Fibroblast of mammary gland (primary cell): Measurements from ENCODE around the gene AFF3.

Experiments used
- DNase-seq: peaks from one replicate; pipeline ENCODE4 v3.0.0-alpha.2; 2010; ENCODE audit warnings: low read depth
- H3K4me3 ChIP-seq: 2 replicates; pipeline ENCODE4 v1.5.1; 2011; ENCODE audit warnings: low read depth, mild to moderate bottlenecking, low read length, moderate library complexity; ENCODE audit not compliant: control insufficient read depth
- TF ChIP-seq, protein P1 (sequence below): conservative IDR thresholded peaks from 2 replicates; pipeline ENCODE4 v1.5.1; 2011; ENCODE audit warnings: low read depth, low read length, inconsistent platforms; ENCODE audit not compliant: control insufficient read depth, insufficient read depth

The AFF3 gene

DNA sequence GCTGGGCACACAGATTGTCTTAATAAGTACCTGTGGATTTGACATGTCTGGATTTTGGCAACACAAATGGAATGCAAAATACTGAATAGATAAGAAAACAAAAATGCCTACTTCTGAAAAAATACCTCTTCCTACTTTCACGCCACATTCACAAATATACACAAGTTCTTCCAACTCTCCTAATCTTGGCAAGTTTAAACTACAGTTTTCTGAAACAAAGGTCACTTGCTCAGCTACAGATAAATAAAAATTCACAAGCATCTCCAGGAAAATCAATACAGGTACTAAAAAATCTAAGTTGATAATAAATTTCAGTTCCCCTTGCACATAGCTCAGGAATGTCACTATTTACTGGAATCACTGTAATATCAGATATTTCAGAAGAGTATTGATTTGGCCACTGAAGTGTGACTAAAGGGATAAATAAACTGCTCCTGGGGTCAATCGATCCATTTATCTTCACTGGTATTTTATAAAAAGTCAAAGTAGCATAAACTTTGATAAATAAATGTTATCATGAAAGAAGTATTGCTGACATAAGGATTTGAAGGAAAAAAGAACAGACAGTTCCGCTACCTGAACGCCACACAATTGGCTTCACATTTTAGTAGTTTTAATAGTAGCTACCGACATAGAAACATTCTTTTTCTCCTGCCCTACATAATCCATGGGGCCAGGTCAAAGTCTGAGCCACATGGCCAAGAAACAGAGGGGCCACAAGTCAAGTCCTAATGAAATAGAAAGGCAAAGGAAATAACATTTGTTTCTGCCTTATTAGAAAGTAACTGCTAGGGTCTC, 243.1 kb downstream of the AFF3 start:
- H3K4me3 ChIP-seq, result no peak overlapping the region
- no peak for DNase-seq
- TF ChIP-seq, protein P1, sequence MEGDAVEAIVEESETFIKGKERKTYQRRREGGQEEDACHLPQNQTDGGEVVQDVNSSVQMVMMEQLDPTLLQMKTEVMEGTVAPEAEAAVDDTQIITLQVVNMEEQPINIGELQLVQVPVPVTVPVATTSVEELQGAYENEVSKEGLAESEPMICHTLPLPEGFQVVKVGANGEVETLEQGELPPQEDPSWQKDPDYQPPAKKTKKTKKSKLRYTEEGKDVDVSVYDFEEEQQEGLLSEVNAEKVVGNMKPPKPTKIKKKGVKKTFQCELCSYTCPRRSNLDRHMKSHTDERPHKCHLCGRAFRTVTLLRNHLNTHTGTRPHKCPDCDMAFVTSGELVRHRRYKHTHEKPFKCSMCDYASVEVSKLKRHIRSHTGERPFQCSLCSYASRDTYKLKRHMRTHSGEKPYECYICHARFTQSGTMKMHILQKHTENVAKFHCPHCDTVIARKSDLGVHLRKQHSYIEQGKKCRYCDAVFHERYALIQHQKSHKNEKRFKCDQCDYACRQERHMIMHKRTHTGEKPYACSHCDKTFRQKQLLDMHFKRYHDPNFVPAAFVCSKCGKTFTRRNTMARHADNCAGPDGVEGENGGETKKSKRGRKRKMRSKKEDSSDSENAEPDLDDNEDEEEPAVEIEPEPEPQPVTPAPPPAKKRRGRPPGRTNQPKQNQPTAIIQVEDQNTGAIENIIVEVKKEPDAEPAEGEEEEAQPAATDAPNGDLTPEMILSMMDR, result no peak

DNA sequence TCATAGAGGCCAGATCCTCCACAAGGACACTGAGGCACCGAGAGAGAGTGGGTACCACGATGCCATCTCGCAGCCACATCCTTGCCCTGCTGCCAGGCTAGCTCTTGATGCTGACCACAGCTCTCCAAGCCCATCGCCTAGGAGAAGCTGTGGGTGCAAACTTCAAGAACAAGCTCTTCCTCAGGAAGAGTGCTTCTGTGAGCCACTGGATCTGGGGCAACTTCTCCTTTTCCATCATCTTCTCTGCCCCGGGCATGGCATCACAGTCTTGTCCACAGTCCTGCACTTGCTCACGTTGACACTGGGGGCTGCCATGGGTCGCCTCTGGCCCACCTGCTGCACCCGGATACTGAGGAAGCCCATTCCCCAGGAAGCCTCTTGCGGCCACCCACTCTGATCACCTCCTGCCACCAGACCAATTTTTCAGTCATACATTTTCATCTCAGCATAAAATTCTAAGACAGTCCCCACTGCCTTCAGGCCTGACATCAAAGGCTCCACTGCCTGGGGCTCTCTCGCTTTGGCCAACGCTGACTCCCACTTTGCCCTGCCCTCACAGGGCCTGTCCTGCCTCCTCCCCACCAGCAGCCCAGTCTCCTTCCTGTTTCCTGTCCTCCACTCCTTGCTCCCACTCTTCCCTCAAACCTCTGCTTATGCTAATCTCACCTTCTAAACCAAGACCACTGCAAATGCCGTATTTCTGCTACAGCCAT, 243.9 kb downstream of the AFF3 start:
- H3K4me3 ChIP-seq, result no peak overlapping the region
- TF ChIP-seq, protein P1, result no peak
- no peak for DNase-seq

DNA sequence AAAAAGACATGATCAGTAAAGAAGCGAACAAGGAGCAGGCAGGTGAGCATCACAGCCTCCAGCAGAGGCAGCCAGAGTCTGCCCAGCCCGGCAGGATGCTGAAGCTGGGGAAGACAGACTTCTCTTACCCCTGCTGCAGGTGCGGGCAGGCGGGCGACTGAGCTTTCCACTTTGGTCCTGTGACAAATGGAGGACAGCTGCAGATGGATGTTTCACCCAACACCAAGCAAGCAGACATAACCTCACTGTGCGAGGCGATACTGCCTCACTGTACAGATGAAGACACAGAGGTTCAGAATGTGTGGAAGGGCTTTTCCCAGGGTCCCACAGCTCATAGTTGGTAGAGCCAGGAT, 251.0 kb downstream of the AFF3 start:
- TF ChIP-seq, protein P1, result no peak
- no peak overlapping the region for H3K4me3 ChIP-seq
- no peak for DNase-seq

DNA sequence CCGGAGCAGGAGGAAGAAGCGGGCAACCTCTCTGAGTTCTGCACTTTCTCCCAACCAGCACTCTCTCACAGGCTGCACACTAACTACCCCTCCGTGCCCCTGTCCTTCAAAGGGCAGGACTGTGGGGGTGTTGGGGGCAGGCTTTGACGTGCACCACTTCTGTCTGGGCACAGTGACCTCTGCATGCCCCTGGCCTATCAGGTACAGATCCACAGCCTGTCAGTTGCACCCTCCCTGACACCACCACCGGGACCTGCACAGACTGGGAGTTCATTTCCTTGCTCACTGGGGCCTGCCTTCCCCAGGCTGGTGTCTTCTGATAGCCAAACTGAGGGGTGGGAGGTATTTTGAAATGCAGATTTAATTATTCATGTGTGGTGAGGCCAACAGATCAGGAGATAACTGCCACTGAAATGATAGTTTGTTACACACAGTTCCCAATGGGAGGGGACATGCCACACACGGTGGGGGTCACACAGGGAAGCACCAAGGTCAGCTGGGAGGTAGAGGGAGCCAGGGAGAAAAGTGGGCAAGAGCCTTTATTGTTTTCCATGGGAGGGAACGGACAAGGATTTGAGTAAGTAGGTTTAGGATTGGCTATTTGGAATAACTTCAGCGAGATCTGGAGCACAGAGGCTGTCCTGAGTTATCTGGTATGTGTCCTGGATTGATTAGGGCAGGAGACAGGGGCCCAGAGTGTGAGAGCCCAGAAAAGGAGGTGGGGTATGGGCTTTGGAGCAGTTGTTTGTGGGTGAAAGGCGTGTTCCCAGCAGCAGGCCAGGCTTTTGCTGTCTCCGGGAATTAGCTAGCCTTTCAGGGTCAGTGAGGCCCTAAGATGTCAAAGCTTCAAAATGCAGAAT, 251.6 kb downstream of the AFF3 start:
- no peak overlapping the region for H3K4me3 ChIP-seq
- TF ChIP-seq, protein P1, result no peak

DNA sequence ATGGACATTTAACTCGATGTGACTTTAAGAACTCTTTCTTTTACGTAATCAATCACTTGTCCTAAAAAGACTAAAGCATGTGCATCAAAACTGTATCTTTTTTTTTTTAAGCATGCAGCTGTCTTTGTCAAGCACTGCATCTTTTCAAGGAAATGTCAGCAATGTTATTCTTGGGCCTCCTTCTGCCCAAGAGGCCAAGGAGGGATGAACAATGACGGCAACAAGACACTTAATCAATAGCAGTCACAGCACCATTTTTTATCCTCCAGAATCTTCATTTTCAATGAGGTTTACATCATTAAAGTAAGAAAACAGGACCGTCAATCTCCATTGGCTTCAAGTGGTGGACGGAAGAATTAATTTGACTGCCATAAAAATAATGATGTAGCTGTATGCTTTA, 253.8 kb downstream of the AFF3 start:
- TF ChIP-seq, protein P1, result no peak
- peak; percentile 18 for DNase-seq

More for the DNA sequence above, 251.6 kb downstream of the AFF3 start:
- DNase-seq, result no peak

DNA sequence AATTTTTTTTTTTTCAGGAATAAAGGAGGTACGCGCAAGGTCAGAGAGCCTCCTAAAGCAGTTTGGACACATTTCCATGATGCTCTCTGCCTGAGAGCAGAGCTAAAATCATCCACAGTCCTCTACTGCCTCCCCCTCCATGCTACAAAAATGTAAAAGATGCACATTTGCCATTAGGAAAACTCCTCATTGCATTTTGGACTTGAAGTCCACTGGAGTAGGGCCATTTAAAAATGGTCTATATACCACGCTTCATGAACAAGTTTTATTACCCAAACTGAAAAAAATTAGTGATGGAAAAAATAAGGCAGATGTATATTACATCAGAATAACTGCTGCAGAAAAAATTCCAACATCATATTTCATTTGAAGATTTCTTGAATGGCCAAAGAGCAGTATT, 256.0 kb downstream of the AFF3 start:
- TF ChIP-seq, protein P1, result no peak
- DNase-seq, result no peak
- H3K4me3 ChIP-seq, result no peak overlapping the region

More for the DNA sequence above, 253.8 kb downstream of the AFF3 start:
- H3K4me3 ChIP-seq, result no peak overlapping the region
